T47D (cell line): ENCODE data around the gene SCGB1C1.
"Not testable (repeated sequence)": the region's sequence is repeated elsewhere in the genome, so short reads cannot be mapped to it uniquely, and the experiment has no call there.

Experiments
- DNase-seq, 2 experiments: peaks; one replicate each; pipeline versions ENCODE4 v3.0.0 to v3.0.0-alpha.2; 2011 to 2012; ENCODE audit warnings: low read depth in 1 of 2, low spot score in 1 of 2
- JUND ChIP-seq: IDR thresholded peaks from 2 replicates; pipeline ENCODE4 v1.6.1; 2012; ENCODE audit warnings: low read depth
- in situ Hi-C: cut with HindIII; loops from 2 replicates; pipeline ENCODE4 v1.10.0; 2016; ENCODE audit warnings: low sequenced_read_pairs, low pct_unique_long_range_greater_than_20kb

The SCGB1C1 gene

DNA sequence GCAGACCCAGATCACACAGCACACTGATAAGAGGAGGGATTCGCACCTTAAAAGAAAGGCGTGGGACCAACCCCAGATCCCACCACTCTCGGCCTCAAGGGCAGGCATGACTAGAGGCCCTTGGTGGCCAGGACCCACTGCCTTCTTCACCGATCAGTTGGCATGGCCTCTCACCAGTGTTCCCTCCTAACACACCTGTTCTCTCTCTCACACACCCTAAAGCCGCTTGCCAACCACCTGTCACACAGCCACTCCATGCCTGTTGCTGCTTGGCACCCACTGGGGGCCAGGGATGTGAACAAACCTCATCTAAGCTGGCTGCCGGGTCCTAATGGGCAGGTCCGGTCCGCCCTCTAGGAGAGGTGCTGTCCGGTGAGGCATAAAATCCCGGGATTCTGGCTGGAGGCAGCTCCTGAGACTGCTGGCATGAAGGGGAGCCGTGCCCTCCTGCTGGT lies at the start of gene SCGB1C1:
TSS of gene SCGB1C1 (plus strand) at position 405 of the 455 bp plus-strand sequence. CDS start at position 427, 22 bp downstream.
- DNase-seq, in situ Hi-C loops: not testable (repeated sequence)

DNA sequence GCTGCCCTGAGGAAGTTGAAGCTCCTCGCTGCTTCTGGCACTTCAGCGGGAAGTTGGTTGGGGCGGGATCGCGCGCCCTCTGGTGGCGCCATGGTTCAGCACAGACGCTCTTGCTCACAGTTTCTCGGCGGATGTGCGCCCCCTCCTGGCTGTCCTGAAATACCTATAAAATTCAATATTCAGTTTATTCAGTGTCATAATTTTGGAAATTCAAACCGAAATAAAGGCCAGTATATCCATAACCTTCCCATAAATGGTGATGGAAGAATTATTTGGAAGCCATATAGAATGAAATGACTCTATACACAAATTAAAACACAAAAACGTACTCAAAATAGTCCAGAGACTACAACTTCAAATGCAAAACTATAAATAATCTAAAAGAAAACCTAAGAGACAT lies 12.6 kb upstream of the SCGB1C1 start:
- DNase-seq, in situ Hi-C loops: not testable (repeated sequence)

DNA sequence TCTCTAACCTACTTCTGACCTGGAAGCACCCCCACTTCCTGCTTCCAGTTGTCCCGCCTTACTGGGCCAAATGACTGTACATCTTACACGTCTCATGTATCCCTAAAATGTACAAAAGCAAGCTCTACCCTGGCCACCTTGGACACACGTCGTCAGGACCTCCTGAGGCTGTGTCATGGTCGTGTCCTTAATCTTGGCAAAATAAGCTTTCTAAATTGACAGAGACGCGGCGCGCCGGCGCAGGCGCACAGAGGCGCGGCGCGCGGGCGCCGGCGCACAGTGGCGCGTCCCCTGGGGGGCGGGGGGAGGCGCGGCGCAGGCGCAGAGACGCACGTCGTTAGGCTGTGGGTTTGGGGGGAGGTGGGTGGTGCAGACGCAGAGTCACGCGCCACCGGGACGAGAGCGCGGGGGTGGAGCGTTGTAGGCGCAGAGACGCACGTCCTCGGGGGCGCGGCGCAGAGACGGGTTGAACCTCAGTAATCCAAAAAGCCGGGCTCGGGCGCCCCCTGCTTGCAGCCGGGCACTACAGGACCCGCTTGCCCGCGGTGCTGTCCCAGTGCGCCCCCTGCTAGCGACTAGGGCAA lies 3.6 kb upstream of the SCGB1C1 start:
- DNase-seq, in situ Hi-C loops: not testable (repeated sequence)

DNA sequence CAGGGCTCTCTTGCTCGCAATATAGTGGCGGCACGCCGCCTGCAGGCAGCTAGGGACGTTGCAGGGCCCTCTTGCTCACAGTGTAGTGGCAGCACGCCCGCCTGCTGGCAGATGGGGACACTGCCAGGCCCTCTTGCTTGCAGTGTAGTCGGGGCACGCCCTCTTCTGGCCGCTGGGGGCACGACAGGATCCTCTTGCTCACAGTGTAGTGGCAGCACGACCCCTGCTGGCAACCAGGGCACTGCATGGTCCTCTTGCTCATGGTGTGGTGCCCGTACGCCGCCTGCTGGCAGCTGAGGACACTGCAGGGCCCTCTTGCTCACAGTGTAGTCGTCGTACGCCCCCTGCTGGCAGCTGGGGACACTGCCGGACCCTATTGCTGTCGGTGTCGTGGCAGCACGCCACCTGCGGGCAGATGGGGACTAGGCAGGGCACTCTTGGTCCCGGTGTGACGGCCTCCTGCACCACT lies 3.0 kb upstream of the SCGB1C1 start:
- in situ Hi-C loops, DNase-seq: not testable (repeated sequence)

DNA sequence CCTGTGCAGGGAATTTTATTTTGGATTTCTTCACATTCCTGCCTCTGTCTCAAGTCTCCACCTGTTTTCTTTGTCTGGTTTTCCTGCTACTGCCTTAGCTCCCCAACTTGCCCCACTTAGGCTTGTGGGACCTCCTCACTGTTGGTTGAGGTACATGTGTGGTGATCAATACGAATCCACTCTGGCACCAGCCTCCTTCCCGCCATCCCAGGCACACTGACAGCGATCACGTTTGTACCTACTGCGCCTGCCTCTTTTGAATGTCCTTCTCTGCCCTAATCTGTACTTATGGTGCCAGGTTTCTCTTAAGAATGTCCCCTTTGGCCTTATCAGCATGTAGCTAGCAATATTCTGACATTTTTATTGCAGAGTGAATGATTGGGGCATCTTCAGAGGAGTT lies 2.3 kb upstream of the SCGB1C1 start:
- in situ Hi-C loops, DNase-seq: not testable (repeated sequence)

DNA sequence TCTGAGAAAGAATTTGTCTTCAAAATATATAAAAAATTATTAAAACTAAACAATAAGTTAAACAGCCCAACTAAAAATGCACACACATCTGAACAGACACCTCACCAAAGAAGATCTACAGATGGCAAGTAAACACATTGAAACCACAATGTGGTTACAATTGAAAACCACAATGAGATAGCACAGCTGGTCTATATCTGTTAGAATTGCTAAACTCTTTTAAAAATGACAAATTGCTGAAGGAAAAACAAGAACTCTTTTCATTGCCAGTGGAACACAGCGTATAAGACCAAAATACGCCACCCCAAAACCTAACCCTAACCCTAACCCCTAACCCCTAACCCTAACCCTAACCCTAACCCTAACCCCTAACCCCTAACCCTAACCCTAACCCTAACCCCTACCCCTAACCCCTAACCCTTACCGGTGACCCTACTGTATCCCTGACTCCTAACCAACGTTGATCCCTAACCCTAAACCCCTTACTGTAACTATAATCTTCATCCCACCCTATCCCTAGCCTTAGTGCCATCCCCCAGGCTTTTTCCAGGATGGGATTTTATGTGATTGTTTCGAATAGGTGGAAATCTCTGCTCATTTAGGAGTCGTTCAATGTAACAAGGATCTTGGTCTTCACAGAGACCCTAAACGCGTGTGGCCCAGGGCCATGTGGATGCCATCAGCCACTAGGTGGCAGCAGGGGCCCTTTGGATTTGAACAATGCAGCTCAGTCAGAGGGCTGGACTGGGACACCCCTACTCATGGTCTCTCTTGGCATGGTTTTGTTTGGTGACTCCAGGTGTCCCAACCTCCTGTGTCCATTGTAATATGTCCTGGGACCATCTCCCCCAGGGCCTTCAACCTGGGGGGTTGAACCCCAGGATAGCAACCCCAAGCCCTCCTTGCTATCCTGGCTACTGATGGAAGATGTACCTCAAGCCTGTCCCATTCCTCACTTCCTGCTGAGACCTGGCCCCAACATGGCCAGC lies 1.1 kb upstream of the SCGB1C1 start:
- DNase-seq, in situ Hi-C loops: not testable (repeated sequence)

DNA sequence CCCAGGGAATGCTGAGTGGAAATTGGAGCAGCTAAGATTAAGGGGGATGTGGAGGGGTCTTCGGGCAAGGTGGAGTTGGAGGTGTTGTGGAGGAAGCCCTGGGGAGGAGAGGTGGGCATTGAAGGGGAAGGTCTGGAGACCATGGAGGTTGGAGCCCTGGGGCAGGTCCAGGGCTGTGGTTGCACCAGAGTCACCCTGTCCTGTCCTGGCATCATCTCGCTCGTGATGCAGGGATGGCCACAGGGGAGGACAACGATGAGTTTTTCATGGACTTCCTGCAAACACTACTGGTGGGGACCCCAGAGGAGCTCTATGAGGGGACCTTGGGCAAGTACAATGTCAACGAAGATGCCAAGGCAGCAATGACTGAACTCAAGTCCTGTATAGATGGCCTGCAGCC lies 603 bp downstream of the SCGB1C1 start:
- in situ Hi-C loops, DNase-seq: not testable (repeated sequence)

DNA sequence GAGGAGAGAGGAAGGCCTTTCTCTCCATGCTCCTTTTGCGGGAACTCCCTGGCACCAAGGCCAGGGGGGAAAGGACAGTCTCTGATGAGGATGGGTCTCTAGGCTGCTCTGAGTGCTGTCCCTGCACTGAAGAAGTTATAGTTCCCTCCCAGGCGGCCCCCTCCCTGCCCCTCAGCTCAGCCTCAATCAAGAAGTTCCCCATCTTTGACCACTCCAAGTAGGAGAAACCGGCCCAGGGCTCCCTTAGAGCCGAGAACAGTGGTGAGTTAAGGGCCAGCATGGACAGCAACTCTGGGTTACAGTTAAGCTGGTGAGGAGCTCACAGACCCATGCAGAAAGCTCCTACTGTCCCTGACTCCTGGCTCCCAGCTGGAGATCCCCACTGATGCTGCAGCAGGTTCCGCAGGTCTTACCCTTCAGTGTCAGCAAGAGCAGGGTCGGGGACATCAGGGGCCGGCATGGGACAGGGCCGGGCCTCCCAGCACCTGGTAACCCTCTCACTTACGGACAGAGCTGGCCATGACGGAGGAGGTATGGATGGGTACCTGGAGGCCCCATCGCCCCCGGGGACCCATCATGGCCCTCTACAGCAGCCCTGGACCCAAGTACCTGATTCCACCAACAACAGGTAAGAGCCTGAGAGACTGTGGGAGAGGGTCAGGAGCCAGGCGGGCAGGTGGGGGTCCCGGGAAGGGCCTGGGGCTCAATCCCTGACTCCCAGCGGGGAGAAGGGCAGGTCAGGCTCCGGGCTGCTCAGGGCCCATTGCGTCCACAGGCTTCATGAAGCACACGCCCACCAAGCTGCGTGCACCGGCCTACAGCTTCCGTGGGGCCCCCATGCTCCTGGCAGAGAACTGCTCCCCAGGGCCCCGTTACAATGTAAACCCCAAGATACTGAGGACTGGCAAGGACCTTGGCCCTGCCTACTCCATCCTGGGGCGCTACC lies 4.2 kb downstream of the SCGB1C1 start:
- in situ Hi-C loops = no loop called here
- DNase-seq = no peak
- no peak for TF ChIP-seq JUND

DNA sequence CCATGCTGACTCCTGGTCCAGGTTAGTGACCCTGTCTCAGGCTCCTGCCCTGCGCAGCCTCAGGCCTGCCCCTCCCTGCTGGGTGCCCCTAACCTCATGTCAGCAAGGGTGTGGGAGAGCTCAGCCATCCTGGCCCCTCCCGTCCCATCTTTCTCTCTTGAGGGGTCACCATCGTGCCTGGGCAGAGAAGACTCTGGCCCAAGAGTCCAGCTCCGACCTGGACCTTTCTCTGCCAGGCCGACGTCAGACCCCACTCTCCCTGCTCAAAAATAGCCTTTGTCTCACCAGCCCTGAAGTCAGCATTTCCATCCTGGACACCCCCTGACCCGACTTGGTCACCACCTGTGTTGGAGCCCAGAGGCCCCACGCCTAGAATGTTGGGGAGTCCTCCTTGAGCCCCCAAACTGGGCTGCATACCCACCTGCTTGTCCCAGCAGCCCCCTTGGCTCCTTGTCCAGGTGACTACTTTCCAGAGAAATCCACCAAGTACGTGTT lies 4.9 kb downstream of the SCGB1C1 start:
- no peak for TF ChIP-seq JUND
- no peak for DNase-seq
- in situ Hi-C loops = no loop called here

DNA sequence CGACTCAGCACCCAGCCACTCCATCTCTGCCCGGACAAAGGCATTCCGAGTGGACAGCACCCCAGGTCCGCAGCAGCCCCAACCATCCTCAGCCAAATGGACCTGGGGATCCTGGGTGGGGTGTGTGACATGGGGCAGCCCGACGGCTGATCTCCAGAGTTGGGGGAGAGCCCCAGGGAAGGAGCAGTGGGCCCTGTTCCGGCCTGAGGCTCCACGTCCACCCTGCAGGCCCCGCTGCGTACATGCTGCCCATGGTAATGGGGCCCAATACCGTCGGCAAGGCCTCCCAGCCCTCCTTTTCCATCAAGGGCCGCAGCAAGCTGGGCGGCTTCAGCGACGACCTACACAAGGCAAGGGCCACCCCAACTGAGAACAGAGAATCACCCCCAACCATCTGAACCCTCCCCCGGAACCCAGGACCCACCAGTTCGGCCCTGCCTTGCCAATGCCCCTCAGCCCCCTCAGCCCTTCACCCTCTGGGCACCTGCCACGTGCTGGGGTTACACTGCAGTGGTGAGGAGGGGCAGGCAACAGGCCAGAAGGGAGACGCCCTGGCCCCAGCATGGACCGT lies 5.4 kb downstream of the SCGB1C1 start:
- no peak for TF ChIP-seq JUND
- no peak for DNase-seq
- in situ Hi-C loops = no loop called here

DNA sequence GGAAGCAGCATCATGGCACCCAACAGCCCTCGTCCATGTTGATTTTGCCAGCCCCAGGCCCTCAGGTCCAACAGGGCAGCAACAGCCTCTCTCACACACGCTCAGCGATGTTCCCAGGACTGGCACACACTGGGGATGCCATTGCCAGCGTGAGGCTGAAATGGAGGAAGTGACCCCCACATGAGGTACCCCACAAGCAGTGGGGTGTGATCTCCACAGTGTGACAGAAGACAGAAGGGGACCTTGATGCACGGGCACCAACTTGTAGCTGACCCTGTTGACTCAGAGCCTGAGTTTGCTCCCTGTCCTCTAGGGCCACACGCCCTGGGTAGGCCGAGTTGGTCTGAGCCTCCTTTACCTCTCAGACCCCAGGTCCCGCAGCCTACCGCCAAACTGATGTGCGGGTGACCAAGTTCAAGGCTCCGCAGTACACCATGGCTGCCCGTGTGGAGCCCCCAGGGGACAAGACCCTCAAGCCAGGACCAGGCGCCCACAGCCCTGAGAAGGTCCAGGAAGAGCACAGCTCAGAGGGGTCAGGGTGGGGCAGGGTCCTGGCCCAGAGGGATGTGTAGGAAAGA lies 6.2 kb downstream of the SCGB1C1 start:
- DNase-seq = no peak
- in situ Hi-C loops = no loop called here

DNA sequence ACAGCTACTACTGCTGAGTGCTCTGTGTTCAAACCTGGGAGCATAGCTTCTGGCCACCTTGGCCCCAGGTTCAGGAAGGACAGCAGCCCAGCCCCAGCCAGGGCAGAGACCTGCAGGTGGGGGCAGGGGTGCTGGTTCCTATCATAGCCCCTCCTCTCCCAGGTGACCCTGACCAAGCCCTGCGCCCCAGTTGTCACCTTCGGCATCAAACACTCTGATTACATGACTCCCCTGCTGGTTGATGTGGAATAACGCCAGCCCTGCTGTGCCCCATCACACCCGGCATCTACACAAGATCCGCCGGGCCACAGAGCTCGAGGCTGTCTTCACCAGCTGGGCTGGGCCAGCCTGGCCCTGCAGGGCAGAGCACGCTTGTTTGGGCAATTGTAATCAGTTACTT lies 6.9 kb downstream of the SCGB1C1 start:
- TF ChIP-seq JUND = no peak
- in situ Hi-C loops = no loop called here
- no peak for DNase-seq

More for the DNA sequence above, 6.2 kb downstream of the SCGB1C1 start:
- no peak for TF ChIP-seq JUND
